ENCODE data around the gene PRIM1.
"Not testable (repeated sequence)": the region's sequence is repeated elsewhere in the genome, so short reads cannot be mapped to it uniquely, and the experiment has no call there.

The PRIM1 gene

GRCh38 chr12:56760460-56760859 lies 8.3 kb upstream of the PRIM1 start:
- no peak for DNase-seq (ENCODE audit: low read depth)

- DNase-seq (ENCODE audit: low read depth) = no peak
These were observed 7.3 kb upstream of the PRIM1 start for GRCh38 chr12:56759263-56759908.

GRCh38 chr12:56758728-56759262 lies 6.7 kb upstream of the PRIM1 start:
- DNase-seq (ENCODE audit: low read depth) = no peak

GRCh38 chr12:56757971-56758370 lies 5.8 kb upstream of the PRIM1 start:
- not testable (repeated sequence) for DNase-seq (ENCODE audit: low read depth)

- no peak for DNase-seq (ENCODE audit: low read depth)
These were observed 1.4 kb upstream of the PRIM1 start for GRCh38 chr12:56753566-56753965.

- DNase-seq (ENCODE audit: low read depth) = not testable (repeated sequence)
These were observed 1.5 kb downstream of the PRIM1 start for GRCh38 chr12:56750596-56750995.

- no peak for DNase-seq (ENCODE audit: low read depth)
These were observed 2.3 kb downstream of the PRIM1 start for GRCh38 chr12:56749853-56750252.

GRCh38 chr12:56749359-56749758 lies 2.8 kb downstream of the PRIM1 start:
- no peak for DNase-seq (ENCODE audit: low read depth)

GRCh38 chr12:56728139-56728861 lies 23.8 kb downstream of the PRIM1 start:
- DNase-seq (ENCODE audit: low read depth) = no peak

GRCh38 chr12:56726196-56726675 lies 25.9 kb downstream of the PRIM1 start:
- DNase-seq (ENCODE audit: low read depth) = not testable (repeated sequence)

- DNase-seq (ENCODE audit: low read depth) = no peak
These were observed 26.4 kb downstream of the PRIM1 start for GRCh38 chr12:56725723-56726102.

- peak; percentile 96 for DNase-seq (ENCODE audit: low read depth)
These were observed 27.0 kb downstream of the PRIM1 start, which contains the start of gene NACA for GRCh38 chr12:56724972-56725722. Gene NACA (minus strand): TSS chr12:56725299. CDS start chr12:56724521, 778 bp downstream.

GRCh38 chr12:56724701-56724971 lies 27.5 kb downstream of the PRIM1 start:
- no peak for DNase-seq (ENCODE audit: low read depth)

GRCh38 chr12:56723889-56724700 lies 28.0 kb downstream of the PRIM1 start:
- DNase-seq (ENCODE audit: low read depth) = peak; percentile 71

GRCh38 chr12:56723352-56723751 lies 28.8 kb downstream of the PRIM1 start:
- DNase-seq (ENCODE audit: low read depth) = no peak

GRCh38 chr12:56722832-56723231 lies 29.3 kb downstream of the PRIM1 start:
- DNase-seq (ENCODE audit: low read depth) = no peak

- no peak for DNase-seq (ENCODE audit: low read depth)
These were observed 30.4 kb downstream of the PRIM1 start for GRCh38 chr12:56721721-56722120.

GRCh38 chr12:56721216-56721615 lies 30.9 kb downstream of the PRIM1 start:
- no peak for DNase-seq (ENCODE audit: low read depth)

- DNase-seq (ENCODE audit: low read depth) = no peak
These were observed 31.4 kb downstream of the PRIM1 start for GRCh38 chr12:56720731-56721151.

- DNase-seq (ENCODE audit: low read depth) = no peak
These were observed 33.1 kb downstream of the PRIM1 start for GRCh38 chr12:56719056-56719455.

GRCh38 chr12:56718636-56719035 lies 33.5 kb downstream of the PRIM1 start:
- no peak for DNase-seq (ENCODE audit: low read depth)

- no peak for DNase-seq (ENCODE audit: low read depth)
These were observed 34.0 kb downstream of the PRIM1 start for GRCh38 chr12:56718149-56718548.
